ENCODE results near the gene ITPR2. TPM values are rescaled to one million over a fixed set of nuclear protein-coding genes. Genes with fewer than 3 reads are reported as not detected.

ITPR2 gene
- total and polyA plus RNA-seq, 4 donors, result 1.5 to 84.8 (median 21.8) TPM

DNA sequence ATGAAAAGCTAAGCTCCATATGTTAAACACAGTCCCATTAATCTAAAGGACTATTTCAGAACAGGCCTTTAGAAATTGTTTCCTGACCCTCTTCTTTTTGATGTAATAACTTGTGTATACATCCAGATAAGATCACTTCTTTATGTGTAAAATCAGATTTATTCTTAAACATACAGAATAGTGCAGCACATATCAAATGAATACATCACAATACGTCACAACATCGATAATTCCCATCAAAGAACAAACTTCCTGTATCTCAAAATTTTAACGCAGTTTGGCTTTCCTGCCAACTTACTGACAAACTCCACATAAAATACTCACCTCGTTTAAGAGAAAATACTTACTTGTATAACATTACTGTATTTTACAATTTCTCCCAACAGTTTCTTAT lies 108.7 kb downstream of the ITPR2 start:
- DNase-seq (no peak), ATAC-seq (ENCODE audit: low FRiP score) (no peak)
- H3K4me1 ChIP-seq (ENCODE audit: control insufficient read depth in 1 of 2, insufficient read depth in 2 of 2, low read length in 2 of 2), result peaks cover 6 to 7% of the 10 kb centered on the region in 2 donors
- no peaks in the 10 kb centered on the region for H3K9me3 ChIP-seq (ENCODE audit: control insufficient read depth, low read length)
- H3K27me3 ChIP-seq (ENCODE audit: control insufficient read depth in 1 of 2, insufficient read depth in 2 of 2, low read length in 1 of 2), result no peaks in the 10 kb centered on the region
- H3K4me3 ChIP-seq (ENCODE audit: low read length in 2 of 2), result no peak overlapping the region
- H3K36me3 ChIP-seq (ENCODE audit: control insufficient read depth in 1 of 2, insufficient read depth in 2 of 2, low read length in 1 of 2), result no peaks in the 10 kb centered on the region
- 26 to 27% methylated on average over 4 of the region's 4 CpGs for WGBS, 2 donors
- no peak overlapping the region for H3K27ac ChIP-seq (ENCODE audit: low read depth in 1 of 2, low read length in 2 of 2)
- intact Hi-C loops (cut with DNase I), result loop anchor here in 1 of 2 donors (5.0 kb wide), 1 partner anchor 108 kb away; the partner anchor contains the start of gene ITPR2

DNA sequence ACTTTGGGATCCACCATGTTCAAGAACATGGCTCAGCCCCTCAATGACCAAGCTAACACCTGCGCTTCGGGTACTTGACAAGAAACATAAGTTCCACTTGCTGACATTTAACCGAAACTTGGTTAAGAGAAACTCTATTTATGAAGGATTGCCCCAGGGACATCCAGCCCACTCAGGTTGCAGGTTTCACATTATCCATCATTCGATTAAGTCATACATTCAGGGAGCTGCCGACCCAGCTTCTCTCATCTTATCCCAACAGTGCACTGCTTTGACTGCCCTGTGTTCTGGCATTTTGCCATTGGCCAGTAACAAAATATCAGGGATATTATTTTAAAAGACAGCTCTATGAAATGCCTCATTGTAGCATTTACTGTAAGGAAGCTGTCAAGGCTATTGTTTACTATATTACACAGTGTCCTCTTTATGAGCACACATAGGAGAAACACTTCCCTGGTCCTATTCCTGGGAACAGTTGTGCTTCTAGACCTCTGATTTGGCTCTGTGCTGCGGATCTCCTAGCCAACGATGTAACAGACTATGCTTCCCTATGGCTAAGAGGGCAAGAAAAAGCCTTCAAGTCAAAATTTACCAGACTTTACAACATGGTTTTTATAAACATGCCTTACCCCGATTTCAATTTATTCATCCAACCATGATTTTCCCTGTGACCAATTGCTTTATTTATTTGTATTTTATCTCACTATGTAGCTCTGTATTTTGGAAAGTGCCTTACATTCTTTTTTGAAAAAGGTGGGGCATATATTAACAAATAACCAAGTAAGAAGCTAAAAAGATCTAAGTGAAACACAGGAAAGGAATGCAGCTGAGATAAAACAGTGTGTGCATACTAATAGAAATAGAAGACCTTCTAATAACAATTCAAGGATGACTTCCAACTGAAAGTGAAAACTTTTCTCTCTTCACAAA lies 109.3 kb downstream of the ITPR2 start:
- Histone ChIP-seq H3K36me3 (ENCODE audit: control insufficient read depth in 1 of 2, insufficient read depth in 2 of 2, low read length in 1 of 2) (no peaks in the 10 kb centered on the region), H3K9me3 (ENCODE audit: control insufficient read depth, low read length) (no peaks in the 10 kb centered on the region), H3K27me3 (ENCODE audit: control insufficient read depth in 1 of 2, insufficient read depth in 2 of 2, low read length in 1 of 2) (no peaks in the 10 kb centered on the region), H3K4me1 (ENCODE audit: control insufficient read depth in 1 of 2, insufficient read depth in 2 of 2, low read length in 2 of 2) (peaks cover 6 to 7% of the 10 kb centered on the region in 2 donors), H3K4me3 (ENCODE audit: low read length in 2 of 2) (peak overlapping the region in 1 of 2 donors; percentile 41), H3K27ac (ENCODE audit: low read depth in 1 of 2, low read length in 2 of 2) (peak overlapping the region in 1 of 2 donors; percentile 92)
- 36% methylated on average over 8 of the region's 8 CpGs for WGBS, 2 donors
- peak in 1 of 2 donors; percentile 56 for DNase-seq
- intact Hi-C loops (cut with DNase I), result loop anchor here in 1 of 2 donors (5.0 kb wide), 1 partner anchor 109 kb away; the partner anchor contains the start of gene ITPR2
- ATAC-seq (ENCODE audit: low FRiP score), result peak; percentile 56

DNA sequence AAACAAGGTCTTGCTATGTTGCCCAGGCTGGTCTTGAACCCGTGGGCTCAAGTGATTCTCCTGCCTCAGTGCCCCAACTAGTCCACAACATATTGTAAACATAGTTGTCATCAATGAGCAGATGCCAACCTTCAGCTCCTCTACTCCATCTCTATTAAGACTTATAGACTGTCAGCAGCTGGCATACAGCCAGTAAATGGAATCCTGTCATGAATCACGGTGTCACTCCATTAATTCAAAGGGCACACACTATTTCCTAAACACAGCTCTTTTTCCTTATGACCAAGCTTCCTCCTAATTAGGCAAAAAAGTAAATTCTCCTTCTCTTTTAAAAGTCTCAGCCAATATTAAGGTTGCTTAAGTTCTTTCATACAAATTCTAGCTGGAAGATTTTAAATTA lies 111.2 kb downstream of the ITPR2 start:
- intact Hi-C loops (cut with DNase I), result loop anchor here in 1 of 2 donors (5.0 kb wide), 1 partner anchor 111 kb away; the partner anchor contains the start of gene ITPR2
- WGBS, 2 donors, result 59 to 61% methylated on average over 2 of the region's 2 CpGs
- Histone ChIP-seq H3K36me3 (ENCODE audit: control insufficient read depth in 1 of 2, insufficient read depth in 2 of 2, low read length in 1 of 2) (no peaks in the 10 kb centered on the region), H3K27me3 (ENCODE audit: control insufficient read depth in 1 of 2, insufficient read depth in 2 of 2, low read length in 1 of 2) (no peaks in the 10 kb centered on the region), H3K4me1 (ENCODE audit: control insufficient read depth in 1 of 2, insufficient read depth in 2 of 2, low read length in 2 of 2) (peaks cover 6 to 7% of the 10 kb centered on the region in 2 donors), H3K27ac (ENCODE audit: low read depth in 1 of 2, low read length in 2 of 2) (no peak overlapping the region), H3K9me3 (ENCODE audit: control insufficient read depth, low read length) (no peaks in the 10 kb centered on the region), H3K4me3 (ENCODE audit: low read length in 2 of 2) (no peak overlapping the region)
- no peak for ATAC-seq (ENCODE audit: low FRiP score)
- DNase-seq, result no peak

DNA sequence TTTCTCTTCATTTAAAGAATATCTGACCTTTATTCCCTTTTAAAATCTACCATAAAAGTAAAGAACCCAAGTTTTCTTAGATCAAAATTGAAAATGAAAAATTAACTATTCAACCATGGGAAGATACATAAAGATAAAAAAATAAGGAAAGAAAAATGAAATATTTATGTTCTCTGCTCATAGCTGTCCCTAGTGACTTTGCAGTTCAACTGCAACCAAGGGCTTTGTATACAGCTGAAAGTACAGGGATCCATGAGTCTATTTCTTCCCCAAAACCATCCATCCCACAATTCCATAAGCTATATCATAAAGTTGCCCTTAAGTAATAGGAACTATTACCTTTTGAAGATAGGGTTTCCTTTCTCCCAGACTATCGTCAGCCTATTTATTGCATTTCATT lies 113.1 kb downstream of the ITPR2 start:
- no peak for DNase-seq
- intact Hi-C loops (cut with DNase I), result loop anchor here in 1 of 2 donors (5.0 kb wide), 1 partner anchor 112 kb away; the partner anchor contains the start of gene ITPR2
- Histone ChIP-seq H3K9me3 (ENCODE audit: control insufficient read depth, low read length) (no peaks in the 10 kb centered on the region), H3K4me1 (ENCODE audit: control insufficient read depth in 1 of 2, insufficient read depth in 2 of 2, low read length in 2 of 2) (peaks cover 6 to 7% of the 10 kb centered on the region in 2 donors), H3K36me3 (ENCODE audit: control insufficient read depth in 1 of 2, insufficient read depth in 2 of 2, low read length in 1 of 2) (no peaks in the 10 kb centered on the region), H3K27me3 (ENCODE audit: control insufficient read depth in 1 of 2, insufficient read depth in 2 of 2, low read length in 1 of 2) (no peaks in the 10 kb centered on the region), H3K4me3 (ENCODE audit: low read length in 2 of 2) (no peak overlapping the region), H3K27ac (ENCODE audit: low read depth in 1 of 2, low read length in 2 of 2) (no peak overlapping the region)
- WGBS, 2 donors, result 91 to 99% methylated on average over 1 of the region's 1 CpG
- ATAC-seq (ENCODE audit: low FRiP score), result no peak

DNA sequence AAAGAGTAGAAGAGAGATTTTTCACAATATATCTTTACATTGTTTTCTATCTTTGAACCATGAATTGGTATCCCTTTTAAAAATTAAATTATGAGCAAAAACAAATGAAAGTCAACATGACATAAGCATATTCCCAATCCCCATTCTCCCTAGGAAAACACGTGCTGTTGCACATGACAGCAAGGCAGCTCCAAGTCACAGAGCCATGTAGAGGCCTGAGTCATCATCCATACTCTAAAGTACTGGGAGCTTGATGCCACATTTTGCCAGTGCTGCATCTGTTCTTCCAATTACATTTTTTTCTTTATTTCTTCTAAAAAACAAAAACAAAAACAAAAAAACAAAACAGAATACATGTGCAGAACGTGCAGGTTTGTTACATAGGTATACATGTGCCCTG lies 115.2 kb downstream of the ITPR2 start:
- 96% methylated on average over 2 of the region's 2 CpGs for WGBS, 2 donors

DNA sequence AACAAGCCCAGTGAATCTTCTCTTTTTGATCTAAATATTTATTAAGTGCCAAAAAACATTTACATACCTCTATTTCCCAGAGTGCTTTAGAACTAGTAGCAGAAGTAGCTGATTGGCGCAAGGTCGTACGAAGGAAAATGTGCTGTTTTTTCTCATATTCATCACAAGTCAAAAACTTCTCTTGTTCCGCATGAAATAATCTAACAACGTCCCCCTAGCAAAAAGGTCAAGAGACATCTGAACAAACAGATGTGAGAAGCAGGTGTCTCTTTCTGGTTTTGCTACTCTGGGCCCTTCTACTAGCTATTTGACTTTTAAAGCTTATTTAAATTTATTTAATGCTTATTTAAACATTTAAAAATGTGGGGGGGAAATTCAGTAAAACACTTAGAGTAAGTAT lies 117.8 kb downstream of the ITPR2 start:
- Histone ChIP-seq H3K36me3 (ENCODE audit: control insufficient read depth in 1 of 2, insufficient read depth in 2 of 2, low read length in 1 of 2) (no peaks in the 10 kb centered on the region), H3K27ac (ENCODE audit: low read depth in 1 of 2, low read length in 2 of 2) (no peak overlapping the region), H3K4me3 (ENCODE audit: low read length in 2 of 2) (no peak overlapping the region), H3K9me3 (ENCODE audit: control insufficient read depth, low read length) (no peaks in the 10 kb centered on the region), H3K4me1 (ENCODE audit: control insufficient read depth in 1 of 2, insufficient read depth in 2 of 2, low read length in 2 of 2) (no peaks in the 10 kb centered on the region), H3K27me3 (ENCODE audit: control insufficient read depth in 1 of 2, insufficient read depth in 2 of 2, low read length in 1 of 2) (no peaks in the 10 kb centered on the region)
- intact Hi-C loops (cut with DNase I), result no loop called here
- WGBS, 2 donors, result 87 to 90% methylated on average over 5 of the region's 5 CpGs
- no peak for ATAC-seq (ENCODE audit: low FRiP score)
- DNase-seq, result no peak

More for the DNA sequence above, 115.2 kb downstream of the ITPR2 start:
- Histone ChIP-seq H3K36me3 (ENCODE audit: control insufficient read depth in 1 of 2, insufficient read depth in 2 of 2, low read length in 1 of 2) (no peaks in the 10 kb centered on the region), H3K27ac (ENCODE audit: low read depth in 1 of 2, low read length in 2 of 2) (no peak overlapping the region), H3K9me3 (ENCODE audit: control insufficient read depth, low read length) (no peaks in the 10 kb centered on the region), H3K4me3 (ENCODE audit: low read length in 2 of 2) (no peak overlapping the region), H3K27me3 (ENCODE audit: control insufficient read depth in 1 of 2, insufficient read depth in 2 of 2, low read length in 1 of 2) (no peaks in the 10 kb centered on the region), H3K4me1 (ENCODE audit: control insufficient read depth in 1 of 2, insufficient read depth in 2 of 2, low read length in 2 of 2) (peaks cover 1 to 2% of the 10 kb centered on the region in 2 donors)
- intact Hi-C loops (cut with DNase I), result no loop called here
- DNase-seq (no peak), ATAC-seq (ENCODE audit: low FRiP score) (no peak)

DNA sequence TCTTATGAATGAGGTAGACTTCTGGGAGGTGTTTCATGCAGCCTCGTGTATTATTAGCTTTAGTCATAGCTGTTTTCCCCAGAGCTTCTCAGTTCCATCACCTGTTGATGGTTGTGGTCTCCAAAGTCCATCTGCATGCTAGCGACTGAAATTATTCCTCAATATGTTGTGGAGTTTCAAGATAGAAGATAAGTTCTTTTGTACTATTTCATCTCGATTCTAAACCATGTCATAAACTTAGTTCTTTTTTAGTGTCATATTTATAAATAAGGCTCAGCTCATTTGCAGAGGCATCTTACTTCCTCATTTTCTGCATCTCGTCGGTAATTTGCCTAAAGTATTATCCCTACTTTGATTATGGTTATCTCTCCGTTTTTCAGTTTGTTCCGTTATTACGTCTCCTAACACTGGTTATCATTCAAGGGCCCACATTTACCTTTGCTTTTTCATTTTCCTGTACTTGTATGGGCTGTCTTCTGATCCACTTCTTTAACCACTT lies 119.1 kb downstream of the ITPR2 start:
- no peak overlapping the region for H3K27ac ChIP-seq (ENCODE audit: low read depth in 1 of 2, low read length in 2 of 2)
- H3K4me1 ChIP-seq (ENCODE audit: control insufficient read depth in 1 of 2, insufficient read depth in 2 of 2, low read length in 2 of 2), result no peaks in the 10 kb centered on the region
- intact Hi-C loops (cut with DNase I), result no loop called here
- WGBS, 2 donors, result 89 to 91% methylated on average over 8 of the region's 8 CpGs
- ATAC-seq (ENCODE audit: low FRiP score), result no peak
- no peaks in the 10 kb centered on the region for H3K27me3 ChIP-seq (ENCODE audit: control insufficient read depth in 1 of 2, insufficient read depth in 2 of 2, low read length in 1 of 2)
- H3K9me3 ChIP-seq (ENCODE audit: control insufficient read depth, low read length), result no peaks in the 10 kb centered on the region
- no peaks in the 10 kb centered on the region for H3K36me3 ChIP-seq (ENCODE audit: control insufficient read depth in 1 of 2, insufficient read depth in 2 of 2, low read length in 1 of 2)
- no peak overlapping the region for H3K4me3 ChIP-seq (ENCODE audit: low read length in 2 of 2)
- no peak for DNase-seq

DNA sequence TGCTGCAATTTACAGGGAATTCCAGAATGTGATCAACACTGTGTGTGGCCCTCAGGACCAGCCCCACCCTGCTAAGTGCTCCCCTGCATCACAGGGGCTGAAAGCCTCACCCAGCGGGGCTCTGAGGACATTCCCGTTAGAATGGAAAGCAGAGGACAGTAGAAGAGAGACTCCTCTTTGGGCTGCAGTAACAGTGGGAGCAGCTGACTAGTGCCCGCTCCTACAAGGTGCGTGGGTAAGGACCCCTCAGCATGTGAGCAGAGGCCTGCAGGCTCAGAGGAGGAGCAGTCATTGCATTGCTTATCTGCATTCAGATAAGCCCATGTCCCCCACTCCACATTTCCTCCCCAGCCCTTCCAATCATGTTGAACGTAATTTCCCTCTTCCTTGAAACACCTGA lies 120.1 kb downstream of the ITPR2 start:
- H3K27me3 ChIP-seq (ENCODE audit: control insufficient read depth in 1 of 2, insufficient read depth in 2 of 2, low read length in 1 of 2), result no peaks in the 10 kb centered on the region
- WGBS, 2 donors, result 68 to 84% methylated on average over 5 of the region's 5 CpGs
- H3K4me3 ChIP-seq (ENCODE audit: low read length in 2 of 2), result no peak overlapping the region
- intact Hi-C loops (cut with DNase I), result no loop called here
- H3K36me3 ChIP-seq (ENCODE audit: control insufficient read depth in 1 of 2, insufficient read depth in 2 of 2, low read length in 1 of 2), result no peaks in the 10 kb centered on the region
- H3K9me3 ChIP-seq (ENCODE audit: control insufficient read depth, low read length), result no peaks in the 10 kb centered on the region
- no peak for ATAC-seq (ENCODE audit: low FRiP score)
- DNase-seq, result no peak
- H3K27ac ChIP-seq (ENCODE audit: low read depth in 1 of 2, low read length in 2 of 2), result no peak overlapping the region
- no peaks in the 10 kb centered on the region for H3K4me1 ChIP-seq (ENCODE audit: control insufficient read depth in 1 of 2, insufficient read depth in 2 of 2, low read length in 2 of 2)

Measured in aorta (tissue), 5 donors.